ENCODE results near the gene RHOBTB1. TPM values are rescaled to one million over a fixed set of nuclear protein-coding genes. Genes with fewer than 3 reads are reported as not detected.

RHOBTB1 gene
- total and polyA plus RNA-seq, 9 of the 15 experiments (the other 6 are each of a cell fraction or from before 2014, with no cell fraction given): 1.7 to 11.7 (median 9.3) TPM

DNA sequence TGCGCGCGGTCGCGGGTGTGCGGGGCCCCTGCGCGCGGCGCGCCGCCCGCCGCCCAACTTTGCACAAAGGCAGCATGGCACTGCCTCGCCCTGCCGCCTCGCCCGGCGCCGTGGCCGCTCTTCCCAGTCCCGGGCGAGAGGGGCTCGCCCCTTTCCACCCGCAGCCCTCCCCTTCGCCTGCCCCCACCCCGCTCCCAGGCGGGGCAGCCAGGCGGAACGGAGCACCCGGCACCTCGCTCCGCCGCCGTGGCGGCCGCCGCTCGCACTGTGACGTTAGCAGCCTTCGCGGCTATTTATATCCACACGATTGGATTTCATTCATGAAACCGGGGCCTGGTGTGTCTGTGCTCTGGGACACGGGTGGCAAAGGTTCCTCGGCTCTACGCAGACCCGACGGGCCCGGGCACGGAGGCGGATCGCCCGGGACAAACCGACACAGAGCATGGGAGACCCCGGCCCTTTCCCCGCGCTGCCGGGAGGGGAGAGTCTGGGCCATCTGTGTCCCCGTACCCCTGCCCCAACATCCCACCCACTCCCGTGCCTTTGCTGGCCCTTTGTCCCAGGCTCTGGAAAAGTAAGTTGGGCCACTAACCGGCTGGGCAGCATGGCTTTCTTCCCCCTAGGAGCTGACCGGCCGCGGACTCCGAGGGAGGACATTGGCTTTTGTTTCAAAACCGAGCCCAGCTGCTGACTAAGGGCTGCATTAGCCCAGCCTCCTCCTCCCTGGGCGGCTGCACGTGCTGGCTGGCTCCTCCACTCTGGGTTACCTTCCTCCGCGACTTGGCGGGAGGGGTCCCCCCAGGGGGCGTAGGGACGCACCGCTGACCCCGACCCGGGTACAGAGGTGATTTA lies at the start of gene RHOBTB1 (continued):
- TF ChIP-seq, protein P1, sequence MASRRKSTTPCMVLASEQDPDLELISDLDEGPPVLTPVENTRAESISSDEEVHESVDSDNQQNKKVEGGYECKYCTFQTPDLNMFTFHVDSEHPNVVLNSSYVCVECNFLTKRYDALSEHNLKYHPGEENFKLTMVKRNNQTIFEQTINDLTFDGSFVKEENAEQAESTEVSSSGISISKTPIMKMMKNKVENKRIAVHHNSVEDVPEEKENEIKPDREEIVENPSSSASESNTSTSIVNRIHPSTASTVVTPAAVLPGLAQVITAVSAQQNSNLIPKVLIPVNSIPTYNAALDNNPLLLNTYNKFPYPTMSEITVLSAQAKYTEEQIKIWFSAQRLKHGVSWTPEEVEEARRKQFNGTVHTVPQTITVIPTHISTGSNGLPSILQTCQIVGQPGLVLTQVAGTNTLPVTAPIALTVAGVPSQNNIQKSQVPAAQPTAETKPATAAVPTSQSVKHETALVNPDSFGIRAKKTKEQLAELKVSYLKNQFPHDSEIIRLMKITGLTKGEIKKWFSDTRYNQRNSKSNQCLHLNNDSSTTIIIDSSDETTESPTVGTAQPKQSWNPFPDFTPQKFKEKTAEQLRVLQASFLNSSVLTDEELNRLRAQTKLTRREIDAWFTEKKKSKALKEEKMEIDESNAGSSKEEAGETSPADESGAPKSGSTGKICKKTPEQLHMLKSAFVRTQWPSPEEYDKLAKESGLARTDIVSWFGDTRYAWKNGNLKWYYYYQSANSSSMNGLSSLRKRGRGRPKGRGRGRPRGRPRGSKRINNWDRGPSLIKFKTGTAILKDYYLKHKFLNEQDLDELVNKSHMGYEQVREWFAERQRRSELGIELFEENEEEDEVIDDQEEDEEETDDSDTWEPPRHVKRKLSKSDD (conservative IDR thresholded peaks at IDR 0.05; ENCODE audit: low read length): no peak
- TF ChIP-seq POLR2A (conservative IDR thresholded peaks at IDR 0.05): peak; percentile 74
- TF ChIP-seq, protein P2, sequence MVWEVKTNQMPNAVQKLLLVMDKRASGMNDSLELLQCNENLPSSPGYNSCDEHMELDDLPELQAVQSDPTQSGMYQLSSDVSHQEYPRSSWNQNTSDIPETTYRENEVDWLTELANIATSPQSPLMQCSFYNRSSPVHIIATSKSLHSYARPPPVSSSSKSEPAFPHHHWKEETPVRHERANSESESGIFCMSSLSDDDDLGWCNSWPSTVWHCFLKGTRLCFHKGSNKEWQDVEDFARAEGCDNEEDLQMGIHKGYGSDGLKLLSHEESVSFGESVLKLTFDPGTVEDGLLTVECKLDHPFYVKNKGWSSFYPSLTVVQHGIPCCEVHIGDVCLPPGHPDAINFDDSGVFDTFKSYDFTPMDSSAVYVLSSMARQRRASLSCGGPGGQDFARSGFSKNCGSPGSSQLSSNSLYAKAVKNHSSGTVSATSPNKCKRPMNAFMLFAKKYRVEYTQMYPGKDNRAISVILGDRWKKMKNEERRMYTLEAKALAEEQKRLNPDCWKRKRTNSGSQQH (CRISPR knock-in tag; IDR thresholded peaks at IDR 0.05): peak; percentile 66; the same call in 1 of the 2 replicates
- TF ChIP-seq, protein P3, sequence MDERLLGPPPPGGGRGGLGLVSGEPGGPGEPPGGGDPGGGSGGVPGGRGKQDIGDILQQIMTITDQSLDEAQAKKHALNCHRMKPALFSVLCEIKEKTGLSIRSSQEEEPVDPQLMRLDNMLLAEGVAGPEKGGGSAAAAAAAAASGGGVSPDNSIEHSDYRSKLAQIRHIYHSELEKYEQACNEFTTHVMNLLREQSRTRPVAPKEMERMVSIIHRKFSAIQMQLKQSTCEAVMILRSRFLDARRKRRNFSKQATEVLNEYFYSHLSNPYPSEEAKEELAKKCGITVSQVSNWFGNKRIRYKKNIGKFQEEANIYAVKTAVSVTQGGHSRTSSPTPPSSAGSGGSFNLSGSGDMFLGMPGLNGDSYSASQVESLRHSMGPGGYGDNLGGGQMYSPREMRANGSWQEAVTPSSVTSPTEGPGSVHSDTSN (CRISPR knock-in tag; IDR thresholded peaks at IDR 0.05; ENCODE audit: low read depth): no peak
- TF ChIP-seq, protein P3 (tag; conservative IDR thresholded peaks at IDR 0.05; ENCODE audit: low read depth): no peak
- TF ChIP-seq ZNF436 (CRISPR knock-in tag; IDR thresholded peaks at IDR 0.05): 0 out of 2 replicates have a peak, but pooled peaks have one; percentile 38
- no peak for TF ChIP-seq MED1 (CRISPR knock-in tag; IDR thresholded peaks at IDR 0.05; ENCODE audit: borderline replicate concordance)
- peak; percentile 90 for TF ChIP-seq MEF2D (tag; conservative IDR thresholded peaks at IDR 0.05; ENCODE audit: low read depth)
- TF ChIP-seq CCNT2 (IDR thresholded peaks at IDR 0.05; ENCODE audit: borderline replicate concordance, extremely low read depth, insufficient read length, low read depth, low read length): peak; percentile 90
- peak; percentile 63; the same call in 1 of the 2 replicates for TF ChIP-seq CBFB (CRISPR knock-in tag; IDR thresholded peaks at IDR 0.05)
- TF ChIP-seq, protein P4, sequence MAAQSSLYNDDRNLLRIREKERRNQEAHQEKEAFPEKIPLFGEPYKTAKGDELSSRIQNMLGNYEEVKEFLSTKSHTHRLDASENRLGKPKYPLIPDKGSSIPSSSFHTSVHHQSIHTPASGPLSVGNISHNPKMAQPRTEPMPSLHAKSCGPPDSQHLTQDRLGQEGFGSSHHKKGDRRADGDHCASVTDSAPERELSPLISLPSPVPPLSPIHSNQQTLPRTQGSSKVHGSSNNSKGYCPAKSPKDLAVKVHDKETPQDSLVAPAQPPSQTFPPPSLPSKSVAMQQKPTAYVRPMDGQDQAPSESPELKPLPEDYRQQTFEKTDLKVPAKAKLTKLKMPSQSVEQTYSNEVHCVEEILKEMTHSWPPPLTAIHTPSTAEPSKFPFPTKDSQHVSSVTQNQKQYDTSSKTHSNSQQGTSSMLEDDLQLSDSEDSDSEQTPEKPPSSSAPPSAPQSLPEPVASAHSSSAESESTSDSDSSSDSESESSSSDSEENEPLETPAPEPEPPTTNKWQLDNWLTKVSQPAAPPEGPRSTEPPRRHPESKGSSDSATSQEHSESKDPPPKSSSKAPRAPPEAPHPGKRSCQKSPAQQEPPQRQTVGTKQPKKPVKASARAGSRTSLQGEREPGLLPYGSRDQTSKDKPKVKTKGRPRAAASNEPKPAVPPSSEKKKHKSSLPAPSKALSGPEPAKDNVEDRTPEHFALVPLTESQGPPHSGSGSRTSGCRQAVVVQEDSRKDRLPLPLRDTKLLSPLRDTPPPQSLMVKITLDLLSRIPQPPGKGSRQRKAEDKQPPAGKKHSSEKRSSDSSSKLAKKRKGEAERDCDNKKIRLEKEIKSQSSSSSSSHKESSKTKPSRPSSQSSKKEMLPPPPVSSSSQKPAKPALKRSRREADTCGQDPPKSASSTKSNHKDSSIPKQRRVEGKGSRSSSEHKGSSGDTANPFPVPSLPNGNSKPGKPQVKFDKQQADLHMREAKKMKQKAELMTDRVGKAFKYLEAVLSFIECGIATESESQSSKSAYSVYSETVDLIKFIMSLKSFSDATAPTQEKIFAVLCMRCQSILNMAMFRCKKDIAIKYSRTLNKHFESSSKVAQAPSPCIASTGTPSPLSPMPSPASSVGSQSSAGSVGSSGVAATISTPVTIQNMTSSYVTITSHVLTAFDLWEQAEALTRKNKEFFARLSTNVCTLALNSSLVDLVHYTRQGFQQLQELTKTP (IDR thresholded peaks at IDR 0.05; ENCODE audit: low read depth in 1 of 2, partially characterized antibody in 2 of 2): peak in 1 of 2 experiments; percentile 54
- TF ChIP-seq SOX6 (IDR thresholded peaks at IDR 0.05): 0 out of 2 replicates have a peak, but pooled peaks have one; percentile 43
- TF ChIP-seq GATAD2A (IDR thresholded peaks at IDR 0.05): peak; percentile 22; the same call in 1 of the 2 replicates
- TF ChIP-seq TAF9B (IDR thresholded peaks at IDR 0.05; ENCODE audit: partially characterized antibody): peak; percentile 56
- peak in 1 of 2 experiments; percentile 65; a peak in 2 of 4 replicates for TF ChIP-seq NRF1 (conservative IDR thresholded peaks at IDR 0.05 in 1 of 2, IDR thresholded peaks at IDR 0.05 in 1 of 2)

All from K562 (cell line).